Cardiac muscle cell (in vitro differentiated cells and primary cell): ENCODE results near the gene TMEM132D. TPM values are rescaled to one million over a fixed set of nuclear protein-coding genes. Genes with fewer than 3 reads are reported as not detected.

Experiments used
- DNase-seq, 2 donors: peaks; one replicate each; pipeline versions ENCODE4 v3.0.0 to v3.0.0-alpha.2; 2010 to 2017; ENCODE audit warnings: low read depth in 1 of 2, low spot score in 1 of 2
- H3K27ac ChIP-seq: fragments of 200-600 bp; sonication (generic); 2 replicates; pipeline ENCODE4 v1.5.1; 2016
- H3K27me3 ChIP-seq: fragments of 200-600 bp; sonication (generic); 2 replicates; pipeline ENCODE4 v1.6.0; 2016; ENCODE audit warnings: control low read depth
- H3K36me3 ChIP-seq: fragments of 200-600 bp; sonication (generic); 2 replicates; pipeline ENCODE4 v1.5.1; 2016; ENCODE audit warnings: control low read depth
- H3K4me1 ChIP-seq: fragments of 200-600 bp; sonication (generic); 2 replicates; pipeline ENCODE4 v1.8.1; 2017; ENCODE audit warnings: low read depth, mild to moderate bottlenecking, mixed run types
- H3K4me3 ChIP-seq: fragments of 200-600 bp; sonication (generic); 2 replicates; pipeline ENCODE4 v1.5.1; 2016; ENCODE audit warnings: mild to moderate bottlenecking
- H3K9me3 ChIP-seq: fragments of 200-600 bp; sonication (generic); 2 replicates; pipeline ENCODE4 v1.5.1; 2017; ENCODE audit warnings: low read depth, mild to moderate bottlenecking, control low read depth
- polyA plus RNA-seq: library from polyadenylated mRNA; unstranded; fragments of >200 nt; fragmentation: Nextera tagmentation; extraction: Ambion mirVana; gene quantifications from 2 replicates; pipeline ENCODE4 v1.2.1, GENCODE V29; 2016
- total RNA-seq: library from RNA; depleted of rRNA; stranded (reverse); fragments of >200 nt; gene quantifications from 2 replicates; pipeline ENCODE4 v1.2.3, GENCODE V29; 2016
- TF ChIP-seq, protein P1 (sequence below): IDR thresholded peaks from 2 replicates; pipeline ENCODE4 v1.5.1; 2012; ENCODE audit warnings: low read depth, mild to moderate bottlenecking, low read length

Gene TMEM132D
- total and polyA plus RNA-seq, 2 experiments from 2014 or later, result 0.03 TPM; not detected in 1

DNA sequence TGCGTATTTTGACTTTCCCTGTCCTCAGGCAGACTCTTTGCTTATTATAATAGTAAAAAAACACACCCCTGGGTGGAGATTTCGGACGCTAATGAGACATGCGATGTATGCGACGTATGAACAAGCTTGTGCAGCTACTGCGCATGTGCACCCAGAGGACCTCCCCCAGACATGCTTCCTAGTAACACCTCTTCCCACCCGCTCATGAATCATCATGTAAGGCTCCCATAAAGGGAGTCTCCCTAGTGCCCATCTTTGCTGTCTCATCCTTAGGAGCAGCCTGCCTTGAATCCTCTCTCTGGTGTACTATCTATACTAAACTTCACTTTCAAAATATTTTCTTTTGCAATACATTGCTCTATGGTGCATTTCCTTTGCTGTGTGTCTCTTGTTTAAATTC lies 210.1 kb downstream of the TMEM132D start:
- H3K4me1 ChIP-seq, result no peaks in the 10 kb centered on the region
- no peak for DNase-seq

DNA sequence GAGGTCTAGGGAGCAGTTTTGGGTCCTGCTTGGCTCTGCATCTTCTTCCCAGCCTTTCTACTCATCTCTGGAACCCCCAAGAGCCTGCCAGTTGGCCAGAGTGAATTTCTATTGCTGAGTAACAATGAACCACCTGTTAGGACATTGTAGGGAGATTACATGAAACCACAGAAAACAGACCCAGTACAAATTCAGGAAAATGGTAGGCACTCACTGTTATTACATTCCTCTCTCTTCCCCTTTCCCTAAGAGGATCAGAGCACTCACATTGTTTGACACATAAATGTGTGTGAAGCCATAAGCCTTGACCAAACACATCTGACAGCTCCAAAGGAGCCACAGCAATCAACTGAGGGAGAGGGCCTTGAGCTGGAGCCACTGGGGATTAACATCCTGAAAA lies 216.1 kb downstream of the TMEM132D start:
- H3K27me3 ChIP-seq, result no peaks in the 10 kb centered on the region
- no peaks in the 10 kb centered on the region for H3K9me3 ChIP-seq
- TF ChIP-seq, protein P1, sequence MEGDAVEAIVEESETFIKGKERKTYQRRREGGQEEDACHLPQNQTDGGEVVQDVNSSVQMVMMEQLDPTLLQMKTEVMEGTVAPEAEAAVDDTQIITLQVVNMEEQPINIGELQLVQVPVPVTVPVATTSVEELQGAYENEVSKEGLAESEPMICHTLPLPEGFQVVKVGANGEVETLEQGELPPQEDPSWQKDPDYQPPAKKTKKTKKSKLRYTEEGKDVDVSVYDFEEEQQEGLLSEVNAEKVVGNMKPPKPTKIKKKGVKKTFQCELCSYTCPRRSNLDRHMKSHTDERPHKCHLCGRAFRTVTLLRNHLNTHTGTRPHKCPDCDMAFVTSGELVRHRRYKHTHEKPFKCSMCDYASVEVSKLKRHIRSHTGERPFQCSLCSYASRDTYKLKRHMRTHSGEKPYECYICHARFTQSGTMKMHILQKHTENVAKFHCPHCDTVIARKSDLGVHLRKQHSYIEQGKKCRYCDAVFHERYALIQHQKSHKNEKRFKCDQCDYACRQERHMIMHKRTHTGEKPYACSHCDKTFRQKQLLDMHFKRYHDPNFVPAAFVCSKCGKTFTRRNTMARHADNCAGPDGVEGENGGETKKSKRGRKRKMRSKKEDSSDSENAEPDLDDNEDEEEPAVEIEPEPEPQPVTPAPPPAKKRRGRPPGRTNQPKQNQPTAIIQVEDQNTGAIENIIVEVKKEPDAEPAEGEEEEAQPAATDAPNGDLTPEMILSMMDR, result no peak

More for the DNA sequence above, 210.1 kb downstream of the TMEM132D start:
- H3K27ac ChIP-seq, result no peak overlapping the region
- H3K9me3 ChIP-seq, result no peaks in the 10 kb centered on the region
- TF ChIP-seq, protein P1, result no peak
- no peak overlapping the region for H3K4me3 ChIP-seq
- no peaks in the 10 kb centered on the region for H3K36me3 ChIP-seq
- no peaks in the 10 kb centered on the region for H3K27me3 ChIP-seq

DNA sequence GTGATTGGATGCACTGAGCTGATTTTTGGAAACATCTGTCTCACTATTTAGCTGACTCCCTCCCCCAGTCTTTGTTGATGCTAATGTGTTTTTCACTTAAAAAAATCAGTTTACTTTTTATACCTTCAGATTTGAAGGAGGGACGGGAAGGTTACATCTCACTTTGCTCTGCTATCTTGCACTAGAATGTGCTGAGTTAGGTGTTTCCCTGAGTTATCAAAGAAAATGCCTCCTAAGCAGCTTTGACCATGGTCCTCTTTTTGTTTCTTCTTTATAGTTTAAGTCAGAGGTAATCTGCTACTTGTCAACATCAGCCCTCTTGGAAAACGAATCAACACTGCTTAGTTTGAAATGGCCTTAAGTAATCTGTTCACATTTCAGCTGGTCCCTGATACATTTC lies 222.0 kb downstream of the TMEM132D start:
- TF ChIP-seq, protein P1, result no peak
- Histone ChIP-seq H3K27ac (no peak overlapping the region), H3K9me3 (no peaks in the 10 kb centered on the region), H3K4me1 (no peaks in the 10 kb centered on the region), H3K4me3 (no peak overlapping the region), H3K27me3 (no peaks in the 10 kb centered on the region), H3K36me3 (no peaks in the 10 kb centered on the region)
- no peak for DNase-seq

More for the DNA sequence above, 216.1 kb downstream of the TMEM132D start:
- Histone ChIP-seq H3K27ac (no peak overlapping the region), H3K4me1 (no peaks in the 10 kb centered on the region), H3K4me3 (no peak overlapping the region), H3K36me3 (no peaks in the 10 kb centered on the region)
- no peak for DNase-seq

DNA sequence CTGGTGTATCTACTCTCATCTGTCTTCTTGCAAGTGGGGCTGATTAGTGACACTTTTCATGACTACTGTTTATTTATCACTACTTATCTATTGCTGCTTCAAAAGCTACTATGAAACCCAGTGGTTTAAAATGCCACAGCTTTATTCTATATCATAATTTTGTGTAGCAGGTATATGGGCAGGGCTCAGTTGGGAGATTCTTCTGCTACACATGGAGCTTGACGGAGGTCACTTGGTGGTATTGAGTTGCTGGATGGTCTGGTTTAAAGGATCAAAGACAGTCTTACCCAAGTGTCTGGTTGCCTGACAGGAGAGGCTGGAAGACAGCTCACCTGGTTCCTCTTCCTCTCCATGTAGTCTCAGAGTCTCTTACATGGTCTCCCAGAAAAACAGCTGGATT lies 222.7 kb downstream of the TMEM132D start:
- no peak for DNase-seq
- no peaks in the 10 kb centered on the region for H3K9me3 ChIP-seq
- no peaks in the 10 kb centered on the region for H3K27me3 ChIP-seq
- no peak overlapping the region for H3K27ac ChIP-seq
- no peak overlapping the region for H3K4me3 ChIP-seq
- H3K4me1 ChIP-seq, result no peaks in the 10 kb centered on the region
- no peaks in the 10 kb centered on the region for H3K36me3 ChIP-seq
- TF ChIP-seq, protein P1, result no peak

DNA sequence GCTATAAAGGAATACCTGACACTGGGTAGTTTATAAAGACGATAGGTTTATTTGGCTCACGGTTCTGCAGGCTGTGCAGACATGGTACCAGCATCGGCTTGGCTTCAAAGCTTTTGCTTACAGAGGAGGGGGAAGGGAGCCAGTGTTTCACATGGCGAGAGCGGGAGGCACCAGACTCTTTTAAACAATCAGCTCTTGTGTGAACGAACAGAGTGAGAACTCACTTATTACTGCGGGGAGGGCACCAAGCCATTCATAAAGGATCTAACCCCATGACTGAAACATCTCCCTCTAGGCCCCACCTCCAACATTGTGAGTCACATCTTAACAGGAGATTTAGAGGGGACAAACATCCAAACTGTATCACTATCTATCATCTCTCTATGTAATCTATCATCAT lies 227.4 kb downstream of the TMEM132D start:
- Histone ChIP-seq H3K27ac (no peak overlapping the region), H3K4me3 (no peak overlapping the region), H3K36me3 (no peaks in the 10 kb centered on the region), H3K4me1 (no peaks in the 10 kb centered on the region), H3K9me3 (no peaks in the 10 kb centered on the region), H3K27me3 (no peaks in the 10 kb centered on the region)
- TF ChIP-seq, protein P1, result no peak
- no peak for DNase-seq

DNA sequence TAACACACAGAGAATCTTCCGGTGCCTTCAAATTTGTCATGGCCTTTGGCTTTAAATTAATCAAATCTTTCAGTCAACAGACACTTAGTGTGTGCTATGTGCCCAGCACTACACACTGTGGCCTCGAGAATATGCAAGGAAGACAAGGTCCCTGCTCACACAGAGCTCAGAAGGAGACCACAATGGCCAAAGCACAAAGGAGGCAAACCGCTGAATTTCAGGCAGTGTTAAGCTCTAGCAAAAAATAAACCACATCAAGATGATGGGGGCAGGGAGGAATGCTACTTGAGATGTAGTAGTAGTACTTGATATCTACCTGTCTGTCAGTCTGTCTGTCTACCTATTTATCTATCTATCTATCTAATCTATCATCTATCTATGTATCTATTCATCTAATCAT lies 227.9 kb downstream of the TMEM132D start:
- H3K4me1 ChIP-seq, result no peaks in the 10 kb centered on the region
- no peaks in the 10 kb centered on the region for H3K27me3 ChIP-seq
- no peaks in the 10 kb centered on the region for H3K9me3 ChIP-seq
- TF ChIP-seq, protein P1, result no peak
- H3K4me3 ChIP-seq, result no peak overlapping the region
- H3K27ac ChIP-seq, result no peak overlapping the region
- DNase-seq, result no peak
- no peaks in the 10 kb centered on the region for H3K36me3 ChIP-seq
